ENCODE data around the gene MBD2.

Gene MBD2

DNA sequence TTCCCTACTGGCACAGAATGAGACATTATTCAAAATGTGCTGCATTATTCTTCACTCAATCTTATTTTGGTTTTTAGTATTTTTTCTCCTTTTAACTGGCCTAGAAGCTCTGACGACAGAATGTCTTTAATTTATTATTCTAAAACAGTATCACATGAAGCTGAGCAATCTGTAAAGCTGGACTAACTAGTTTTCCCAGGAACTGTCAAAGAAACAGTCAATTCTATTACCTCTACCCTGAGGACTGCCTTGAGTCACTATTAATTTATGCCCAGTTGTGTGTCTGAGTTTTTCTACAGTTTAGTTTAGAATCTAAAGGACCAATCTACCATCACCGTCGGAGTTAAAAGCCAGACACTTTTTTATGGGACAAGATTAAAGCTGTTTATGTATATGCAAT is 31.6 kb downstream of the MBD2 start:
- DNase-seq = no peak

DNA sequence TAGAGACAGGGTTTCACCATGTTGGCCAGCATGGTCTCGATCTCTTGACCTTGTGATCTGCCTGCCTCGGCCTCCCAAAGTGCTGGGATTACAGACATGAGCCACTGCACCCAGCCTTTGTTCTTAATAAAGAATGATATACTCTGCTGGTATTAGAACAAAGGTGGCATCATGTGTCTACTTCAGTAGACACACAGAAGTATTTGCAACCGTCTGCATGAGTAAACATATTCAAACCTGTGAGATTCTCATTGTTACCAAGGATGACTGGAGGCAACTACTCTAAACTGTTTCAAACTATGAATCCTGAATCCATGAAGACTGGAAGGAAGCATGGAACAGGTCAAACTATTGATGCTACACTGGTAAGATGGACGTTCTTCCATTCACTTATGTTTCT is 32.1 kb downstream of the MBD2 start:
- no peak for DNase-seq

DNA sequence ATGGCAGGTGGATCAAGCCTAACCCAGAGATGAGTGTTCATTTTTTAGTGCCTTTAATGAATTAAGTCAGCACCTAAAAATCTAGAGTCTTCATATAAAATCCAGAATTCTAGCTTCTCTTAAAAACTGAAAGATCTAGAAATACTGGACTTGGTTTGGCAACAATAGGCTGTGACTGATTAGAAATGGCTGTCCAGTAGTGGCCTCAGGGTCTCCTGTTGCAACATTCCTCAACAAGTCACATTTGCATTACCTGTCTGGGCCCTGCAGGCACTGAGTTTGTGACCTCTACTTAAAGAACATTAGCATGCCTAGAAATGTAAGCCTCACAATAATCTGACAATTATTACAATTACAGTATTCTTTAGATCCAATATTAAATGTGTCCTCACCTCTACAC is 33.1 kb downstream of the MBD2 start:
- no peak for DNase-seq

DNA sequence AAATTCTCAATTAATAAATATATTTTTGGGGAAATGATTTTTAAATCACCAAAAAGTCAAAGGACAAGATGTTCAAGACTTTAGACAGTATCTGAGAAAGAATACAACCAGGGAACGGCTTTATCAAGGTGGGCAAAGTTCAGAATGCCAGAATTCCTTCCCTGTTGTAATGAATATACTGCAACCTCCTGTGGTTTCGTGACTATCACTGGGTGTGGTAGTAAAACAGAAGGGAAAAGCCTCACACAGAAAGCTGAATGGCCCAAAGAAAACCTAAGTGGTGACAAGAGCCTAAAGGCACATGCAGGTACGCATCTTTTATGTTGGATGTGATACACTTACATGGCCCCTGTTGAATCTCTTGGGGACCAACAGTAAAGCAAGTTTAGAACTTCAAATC is 37.1 kb downstream of the MBD2 start:
- DNase-seq = no peak

DNA sequence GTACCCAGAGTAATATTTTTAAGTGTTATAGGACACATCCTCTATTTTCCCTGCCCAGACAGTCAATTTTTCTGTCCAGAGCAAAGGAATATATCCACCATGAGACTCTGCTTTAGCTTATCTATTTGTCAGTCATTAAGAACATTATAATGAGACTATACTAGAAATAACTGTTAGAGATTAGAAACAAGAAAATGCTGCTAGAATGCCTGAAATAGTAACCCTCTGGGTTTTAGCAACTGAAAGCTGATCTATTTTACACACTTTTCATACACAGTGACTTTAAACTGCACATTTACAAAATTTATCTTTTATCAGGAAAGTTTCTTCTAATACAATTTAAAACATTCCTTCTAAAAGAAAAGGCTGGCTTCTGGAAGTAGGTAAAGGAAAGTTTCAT is 39.6 kb downstream of the MBD2 start:
- DNase-seq = no peak

DNA sequence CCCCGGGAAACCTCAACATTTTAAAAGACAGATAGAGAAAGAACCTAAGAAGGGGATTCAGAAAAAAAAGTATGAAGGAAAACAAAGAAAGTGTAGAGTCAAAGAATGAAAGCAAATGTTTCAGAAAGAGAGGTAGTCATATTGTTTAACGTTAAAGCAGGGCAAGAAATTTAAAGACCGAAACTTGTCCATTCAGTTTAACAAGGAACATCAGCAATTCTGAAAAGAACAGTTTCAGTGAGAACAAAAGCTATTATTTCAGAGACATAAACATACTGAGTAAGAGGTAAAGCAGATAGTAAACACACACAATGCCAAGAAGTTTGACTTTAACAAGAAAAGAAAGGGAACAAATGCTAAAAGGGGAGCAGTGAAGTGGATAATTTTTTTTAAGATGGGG is 41.1 kb downstream of the MBD2 start:
- DNase-seq = no peak

DNA sequence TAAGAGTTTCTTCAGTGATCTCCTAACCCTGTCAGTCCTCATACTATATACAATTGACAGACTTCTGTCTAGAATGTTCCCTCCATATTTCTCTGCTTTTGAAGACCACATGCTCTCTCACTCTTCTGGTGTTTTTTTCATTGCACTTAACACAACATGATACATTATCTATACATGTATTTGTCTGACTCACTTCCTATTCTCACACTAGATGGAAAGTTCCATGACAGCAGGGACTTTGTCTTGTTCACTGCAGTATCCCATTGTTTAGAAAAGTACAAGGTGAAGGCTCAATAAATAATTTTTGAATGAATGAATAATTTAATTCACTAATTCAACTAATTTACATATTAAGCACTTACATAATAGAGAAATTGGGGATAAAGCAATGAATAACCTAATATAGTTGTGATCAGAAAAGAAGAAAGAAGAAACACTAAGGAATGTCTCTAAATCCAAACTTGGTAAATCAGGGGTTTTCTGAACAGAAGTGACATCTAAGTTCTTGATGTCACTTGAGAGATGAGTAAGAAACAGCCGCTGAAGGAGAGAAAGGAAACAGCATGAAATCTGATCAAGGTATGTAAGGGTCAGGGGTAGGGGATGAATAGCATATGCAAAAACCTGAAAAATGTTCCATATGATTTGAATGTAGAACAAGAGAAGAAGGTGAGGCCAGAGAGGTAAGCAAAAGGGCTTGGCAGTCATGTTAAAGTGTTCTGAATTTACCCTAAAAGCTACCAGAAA is 42.4 kb downstream of the MBD2 start:
- peak; percentile 27 for DNase-seq

DNA sequence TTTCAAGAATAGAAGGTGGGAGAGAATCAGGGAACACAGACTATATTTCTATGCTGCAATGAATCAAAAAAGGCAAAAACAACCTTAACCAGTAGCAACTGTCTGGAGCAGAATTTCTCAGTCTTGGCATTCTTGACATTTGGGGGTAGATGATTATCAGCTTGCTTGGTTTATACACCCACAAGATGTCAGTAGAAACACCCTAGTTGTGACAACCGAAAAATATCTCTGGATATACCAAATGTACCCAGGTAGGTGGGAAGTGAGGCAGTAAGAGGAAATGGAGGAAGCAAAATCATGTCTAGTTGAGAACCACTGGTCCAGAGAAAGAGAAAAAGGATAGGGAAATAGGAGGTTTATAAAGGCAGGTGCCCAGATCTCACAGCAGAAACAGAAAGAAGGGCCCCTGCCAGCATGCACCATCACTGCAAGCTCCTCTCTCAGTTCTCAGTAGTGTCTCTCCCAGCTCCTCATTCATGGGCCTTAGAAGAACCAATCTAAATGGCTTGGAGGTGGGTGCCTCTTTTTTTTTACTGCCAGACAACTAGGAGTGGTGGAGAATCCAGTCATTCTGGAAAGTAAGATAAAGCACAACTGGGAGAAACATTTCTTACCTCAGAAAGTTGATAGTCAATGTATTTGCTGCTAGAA is 50.4 kb downstream of the MBD2 start:
- DNase-seq = no peak

DNA sequence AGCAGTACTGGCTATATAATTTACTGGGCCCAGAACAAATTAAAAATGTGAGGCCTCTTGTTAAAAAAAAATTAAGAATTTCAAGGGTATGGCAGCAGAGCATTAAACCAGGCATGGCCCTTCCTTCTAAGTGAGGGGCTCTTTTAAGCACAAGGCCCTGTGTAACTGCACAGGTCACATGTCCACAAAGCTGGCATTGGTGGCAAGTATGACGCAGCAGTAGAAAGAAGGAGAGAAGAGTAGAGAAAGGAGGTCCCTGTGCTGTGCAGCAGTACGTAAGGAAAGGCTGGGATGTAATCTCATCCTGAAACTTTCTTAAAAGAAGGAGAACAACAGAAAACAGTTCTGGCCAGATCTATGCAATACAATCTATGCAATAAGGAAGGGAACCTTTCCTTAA is 51.2 kb downstream of the MBD2 start:
- no peak for DNase-seq

DNA sequence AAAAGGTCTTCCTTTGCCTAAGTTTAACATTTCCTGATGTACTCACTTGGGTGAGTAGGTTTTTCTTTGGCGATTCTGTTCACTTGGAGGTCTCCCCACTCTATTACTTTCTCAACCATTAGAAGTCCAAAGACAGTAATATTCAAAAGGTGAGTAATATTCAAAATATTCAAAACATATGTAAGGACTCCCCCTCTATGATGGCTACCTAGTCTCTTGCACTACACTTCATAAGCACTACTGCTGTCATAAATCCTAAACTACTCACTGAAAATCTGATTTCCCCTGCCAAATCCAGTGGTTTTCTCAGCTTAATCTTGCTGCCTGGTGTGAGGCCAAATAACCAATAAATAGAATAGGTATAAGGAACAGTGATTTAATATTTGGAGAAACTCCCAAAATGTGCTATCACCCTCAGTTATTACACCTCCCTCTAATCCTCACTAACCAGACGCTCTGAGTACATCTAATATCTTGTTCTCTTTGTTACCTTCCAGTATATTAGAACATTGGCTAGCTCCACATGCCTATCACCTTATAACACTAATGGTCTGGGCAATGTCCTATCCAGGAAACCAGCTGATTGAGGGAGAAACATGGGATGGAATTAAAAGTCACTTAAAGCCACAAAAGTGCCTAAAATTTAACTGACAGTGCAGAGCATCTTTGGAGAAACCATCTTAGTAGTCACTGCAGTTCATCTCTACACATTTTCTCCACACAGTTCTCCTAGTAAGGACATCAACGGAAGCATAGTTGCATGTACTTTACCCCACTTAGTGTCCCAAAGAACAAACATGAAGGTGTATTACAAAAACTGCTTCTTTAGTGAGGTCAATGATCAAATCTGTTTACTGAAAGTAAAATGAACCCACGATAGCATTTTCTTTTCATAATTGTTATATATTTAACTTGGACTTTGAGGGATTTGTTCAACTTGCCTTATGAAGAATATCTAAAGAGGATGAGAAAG is 54.8 kb downstream of the MBD2 start:
- DNase-seq = peak; percentile 40

DNA sequence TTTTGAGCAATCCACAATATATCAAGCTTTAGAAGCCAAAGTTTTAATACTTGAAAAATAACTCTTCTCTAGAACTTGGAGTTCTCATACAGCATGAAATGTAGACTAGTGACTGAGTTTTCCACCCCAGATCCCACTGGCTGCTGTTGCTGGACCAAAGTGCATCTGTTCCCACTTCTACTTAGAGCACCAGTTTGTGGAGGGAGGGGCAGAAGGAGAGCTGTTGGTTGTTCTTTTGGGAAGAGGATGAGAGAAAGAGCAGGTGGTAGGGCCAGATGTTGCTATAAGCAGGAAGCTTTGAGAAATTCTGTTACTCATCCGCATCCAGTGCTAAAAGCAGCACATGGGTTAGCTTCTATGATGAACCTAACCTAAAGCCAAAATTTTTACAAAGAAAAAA is 59.0 kb downstream of the MBD2 start:
- no peak for DNase-seq

DNA sequence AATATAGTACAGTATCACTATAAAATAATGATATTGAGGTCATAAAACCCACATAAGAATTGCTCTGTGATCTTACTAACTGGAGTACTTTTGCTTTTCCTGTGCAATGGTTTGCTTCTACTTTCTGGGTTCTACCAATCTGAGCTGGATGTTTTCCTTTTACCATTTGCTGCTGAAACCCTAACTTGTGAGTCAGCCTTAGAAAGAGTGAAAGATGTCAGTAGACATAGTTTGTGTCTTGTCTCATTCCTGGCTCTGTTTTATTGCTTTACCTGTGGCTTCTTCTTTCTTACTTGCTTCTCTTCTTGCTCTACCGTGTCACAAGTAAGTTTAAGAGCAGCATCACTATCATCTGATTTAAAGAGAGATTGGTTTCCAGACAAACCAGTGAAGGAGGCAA is 61.0 kb downstream of the MBD2 start:
- no peak for DNase-seq

DNA sequence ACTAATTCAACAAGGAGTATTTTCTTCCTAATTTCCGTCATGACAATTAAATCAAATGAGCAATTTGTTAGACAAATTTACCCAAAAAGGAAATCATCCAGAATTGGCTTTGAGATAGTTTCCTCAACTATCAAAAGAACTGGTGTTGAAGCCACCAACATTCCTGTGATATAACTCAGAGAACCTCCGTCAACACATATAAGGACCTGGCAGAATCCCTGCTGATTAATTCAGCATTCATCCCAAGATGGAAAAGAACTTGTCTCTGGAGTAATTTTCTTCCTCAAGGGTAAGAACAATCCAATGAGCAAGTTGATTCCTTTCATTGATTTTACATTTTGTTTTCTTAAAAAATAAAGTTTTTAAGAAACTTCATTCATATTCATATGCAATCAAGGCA is 62.0 kb downstream of the MBD2 start:
- peak; percentile 86 for DNase-seq

DNA sequence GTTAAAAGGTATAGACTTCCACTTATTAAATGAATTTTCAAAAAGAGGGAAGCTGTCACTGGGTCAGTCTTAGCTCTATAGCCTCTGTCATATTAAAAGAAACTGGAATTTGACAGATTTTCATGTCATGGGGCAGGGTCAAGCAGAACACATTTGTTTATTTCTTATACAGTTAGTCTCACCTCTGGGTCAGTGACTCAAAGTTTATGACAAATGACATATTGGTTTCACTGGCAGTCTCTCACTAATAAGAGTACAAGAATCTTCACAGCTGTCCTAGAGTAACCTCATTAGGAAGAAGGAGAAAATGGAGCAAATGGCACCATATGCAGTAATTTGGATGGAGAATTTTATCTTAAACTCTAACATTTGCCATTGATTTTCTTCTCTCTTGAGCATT is 63.2 kb downstream of the MBD2 start:
- no peak for DNase-seq

DNA sequence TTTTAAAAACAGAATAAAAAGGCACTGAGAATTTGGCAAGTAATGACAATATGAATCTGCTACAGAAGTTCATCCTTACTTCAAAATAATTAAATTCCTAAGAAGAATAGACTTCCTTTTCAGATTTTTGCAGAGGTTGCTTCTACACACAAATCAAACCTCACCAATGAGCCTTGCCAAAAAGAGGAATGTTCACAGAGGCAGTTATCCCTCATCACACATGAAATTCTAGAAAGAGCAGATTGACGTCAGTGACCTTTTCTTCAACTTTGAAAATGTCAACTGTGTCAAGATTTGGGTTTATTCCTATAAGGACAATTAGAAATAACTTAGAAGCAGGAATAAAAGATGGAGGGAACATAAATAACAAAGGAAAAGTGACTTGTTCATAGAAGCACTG is 64.6 kb downstream of the MBD2 start:
- no peak for DNase-seq

DNA sequence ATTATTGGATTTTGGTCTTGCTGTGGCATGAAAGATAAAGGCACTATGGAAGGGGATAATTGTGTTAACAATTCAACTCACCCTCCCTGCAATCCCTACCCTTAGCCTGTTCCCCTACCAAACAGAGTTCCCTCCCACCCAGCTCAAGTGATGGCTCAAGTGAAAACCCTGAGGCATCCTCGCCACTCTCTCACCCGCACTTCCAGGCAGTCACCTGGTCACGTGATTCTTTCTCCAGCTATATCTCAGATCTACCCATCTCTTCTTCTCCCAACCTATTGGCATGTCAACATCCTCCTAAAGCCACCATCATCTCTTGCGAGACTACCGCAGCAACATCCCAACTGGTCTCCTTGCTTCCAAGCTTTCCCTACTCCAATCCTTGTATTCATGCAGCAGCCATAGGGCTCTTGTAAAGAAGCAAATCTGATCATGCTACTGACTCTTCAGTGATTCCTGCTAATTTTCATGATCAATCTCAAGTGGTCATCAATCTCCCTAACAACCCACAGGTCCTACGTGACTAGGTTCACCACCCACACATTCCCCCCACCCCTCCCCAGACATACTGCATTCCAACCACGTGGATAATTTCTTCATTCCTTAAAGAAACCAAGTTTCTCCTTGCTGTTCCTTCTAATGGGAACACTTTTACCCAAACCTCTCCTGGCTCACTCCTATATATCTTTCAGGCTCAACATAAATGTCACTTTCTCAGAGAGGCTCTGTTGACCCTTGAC is 66.7 kb downstream of the MBD2 start:
- no peak for DNase-seq

DNA sequence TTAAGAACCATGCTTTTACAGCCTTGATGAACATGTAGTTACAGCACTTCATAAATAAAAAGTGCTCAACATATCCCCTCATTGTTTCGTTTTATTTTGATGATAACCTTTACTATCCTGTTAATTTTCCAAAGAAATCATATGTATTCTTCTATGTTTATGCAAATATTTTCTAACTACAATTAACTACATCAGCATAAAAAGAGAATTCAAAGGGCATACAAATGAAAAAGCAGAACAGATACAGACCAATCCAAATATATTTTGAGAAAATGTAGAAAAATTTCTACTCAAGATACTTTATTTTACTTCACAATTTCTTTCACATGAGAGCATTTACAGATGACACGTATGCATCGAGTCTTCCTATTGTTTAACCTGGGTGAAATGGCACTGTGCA is 69.1 kb downstream of the MBD2 start:
- no peak for DNase-seq

DNA sequence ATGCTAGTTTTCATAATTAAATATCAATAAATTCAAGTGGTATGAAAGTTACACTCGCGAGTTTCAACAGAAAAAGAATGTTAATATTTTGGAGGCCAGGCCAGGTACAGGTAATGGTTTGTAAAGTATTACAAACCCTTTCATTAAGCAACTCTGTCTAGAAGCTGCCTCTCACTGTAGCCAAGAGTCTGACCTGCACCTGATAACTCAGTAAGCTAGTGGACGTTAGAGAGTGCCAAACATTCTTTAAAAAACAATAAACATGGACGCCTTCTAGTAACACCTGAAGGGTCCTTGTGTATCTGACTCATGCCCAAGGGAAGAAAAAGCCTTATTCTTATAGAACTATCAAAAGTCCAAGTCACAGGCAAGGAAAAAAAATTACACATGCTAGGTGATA is 70.2 kb downstream of the MBD2 start:
- DNase-seq = no peak

DNA sequence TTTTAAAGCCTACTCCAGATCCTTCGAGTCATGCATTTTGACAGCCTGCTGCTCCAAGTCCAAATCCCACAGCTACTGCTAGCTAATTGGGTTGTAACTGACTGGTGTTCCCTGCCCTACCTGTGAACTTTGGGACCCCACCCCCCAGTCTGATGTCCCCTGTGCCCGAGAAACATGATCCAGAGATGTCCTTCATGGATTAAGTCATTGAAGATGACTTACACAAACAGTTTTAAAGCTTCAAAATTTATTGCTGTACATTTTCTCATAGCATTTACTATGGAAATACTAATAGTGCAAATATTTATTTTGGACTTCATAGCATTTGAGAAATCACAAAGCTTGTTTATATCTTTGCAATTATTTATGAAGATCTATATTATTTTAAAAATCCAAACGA is 73.1 kb downstream of the MBD2 start:
- DNase-seq = no peak

DNA sequence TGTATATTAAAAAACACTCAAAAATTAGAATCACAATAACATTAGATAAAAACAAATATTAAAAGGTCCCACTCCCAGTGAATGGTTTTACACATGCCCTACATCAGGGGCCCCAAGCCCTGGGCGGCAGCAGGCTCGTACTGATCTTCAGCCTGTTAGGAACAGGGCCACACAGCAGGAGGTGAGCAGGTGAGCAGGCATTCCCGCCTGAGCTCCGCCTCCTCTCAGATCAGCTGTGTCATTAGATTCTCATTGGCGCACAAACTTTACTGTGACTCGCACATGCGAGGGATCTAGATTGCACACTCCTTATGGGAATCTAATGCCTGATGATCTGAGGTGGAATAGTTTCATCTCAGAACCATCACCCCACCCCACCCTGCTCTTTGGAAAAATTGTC is 74.2 kb downstream of the MBD2 start:
- DNase-seq = no peak

DNA sequence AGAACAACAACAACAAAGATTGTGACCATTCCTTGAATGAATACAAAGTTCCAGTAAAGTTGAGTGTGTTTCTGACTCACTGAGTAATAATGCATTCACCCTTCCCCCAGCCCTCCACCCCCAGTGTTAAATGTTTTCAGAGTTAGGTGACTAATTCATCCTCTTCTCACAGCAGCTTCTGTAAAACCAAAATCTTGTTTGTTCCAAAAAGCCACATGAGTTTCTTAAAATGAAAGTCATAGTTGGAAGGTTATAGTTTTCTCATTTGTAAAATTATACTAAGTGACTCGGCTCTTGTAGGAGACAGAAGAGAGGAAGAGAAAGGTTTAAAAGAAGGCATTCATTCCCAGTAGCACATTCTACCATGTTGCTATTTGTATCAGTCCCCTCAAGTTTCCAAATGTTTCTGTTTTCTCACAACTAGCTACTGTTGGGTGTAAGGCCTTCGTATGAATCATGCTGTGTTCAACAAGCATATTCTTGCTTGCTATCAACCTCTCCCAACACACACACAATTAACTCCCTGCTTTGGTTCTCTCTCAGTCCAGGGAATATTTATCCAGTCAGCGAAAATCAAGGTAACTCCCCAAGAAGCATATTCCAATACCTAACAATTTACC is 75.3 kb downstream of the MBD2 start:
- DNase-seq = peak; percentile 96

DNA sequence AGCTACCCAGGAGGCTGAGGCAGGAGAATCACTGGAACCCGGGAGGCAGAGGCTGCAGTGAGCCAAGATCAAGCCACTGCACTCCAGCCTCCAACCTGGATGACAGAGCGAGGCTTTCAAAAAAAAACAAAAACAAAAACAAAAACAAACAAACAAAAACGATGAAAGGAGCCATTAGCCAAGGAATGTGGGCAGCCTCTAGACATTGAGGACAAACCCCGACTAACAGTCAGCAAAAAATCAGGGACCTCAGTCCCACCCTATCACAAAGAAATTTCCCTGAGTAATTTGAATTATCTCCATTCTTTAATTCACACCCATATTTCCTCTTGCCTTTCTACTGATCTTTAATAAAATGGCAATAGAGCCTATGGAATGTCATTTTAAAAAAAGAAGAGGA is 75.8 kb downstream of the MBD2 start:
- no peak for DNase-seq
